HG03097 (cell line): Measurements from ENCODE around the gene MAGI1.

Experiments used
- ATAC-seq: cut with Tn5 transposase; IDR thresholded peaks from one replicate; pipeline ENCODE4 v1.9.1; 2021; ENCODE audit not compliant: unreplicated experiment, low FRiP score

The MAGI1 gene

DNA sequence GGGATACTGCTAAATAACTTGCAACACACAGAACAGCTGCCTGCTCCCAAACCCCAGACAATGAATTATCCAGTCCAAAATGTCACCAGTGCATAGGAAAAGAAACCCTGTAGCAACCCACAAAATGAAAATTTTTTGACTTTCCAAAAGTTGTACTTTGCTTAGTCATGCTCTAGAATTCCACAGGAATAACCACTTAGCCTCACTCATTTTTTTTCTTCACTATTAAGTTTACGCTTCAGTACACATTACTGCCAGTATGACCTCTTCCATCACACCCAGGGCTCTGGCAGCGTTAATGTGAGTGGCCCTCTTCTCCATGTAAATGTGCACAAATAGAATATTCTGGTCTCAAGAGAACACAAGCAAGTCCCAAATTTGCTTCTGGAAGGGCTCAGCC lies 259.8 kb downstream of the MAGI1 start:
- no peak for ATAC-seq

- no peak for ATAC-seq
Observed at GRCh38 chr3:65777050-65777449, 261.7 kb downstream of the MAGI1 start.

- no peak for ATAC-seq
Observed at GRCh38 chr3:65776494-65776893, 262.2 kb downstream of the MAGI1 start.

- ATAC-seq, result no peak
Observed at GRCh38 chr3:65776081-65776480, 262.6 kb downstream of the MAGI1 start.

GRCh38 chr3:65772758-65773157 lies 266.0 kb downstream of the MAGI1 start:
- no peak for ATAC-seq

DNA sequence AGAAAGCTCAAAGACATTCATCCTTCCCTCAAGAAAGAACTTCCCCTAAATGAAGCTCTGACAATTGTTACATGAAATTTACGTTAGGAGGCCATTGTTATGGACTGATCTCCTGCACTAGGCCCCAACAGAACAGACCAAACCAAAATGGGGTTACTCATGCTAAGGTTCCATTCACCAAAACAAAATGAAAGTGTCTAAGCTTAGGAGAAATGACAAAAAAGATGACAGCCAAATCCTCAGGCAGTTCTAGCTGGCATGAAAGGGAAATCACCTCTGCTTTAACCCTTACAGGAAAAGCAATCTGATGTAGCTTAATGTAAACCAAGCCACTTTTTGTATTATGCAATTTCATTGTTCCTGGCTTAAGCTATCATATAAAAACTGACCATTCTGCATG lies 271.2 kb downstream of the MAGI1 start:
- no peak for ATAC-seq

- ATAC-seq, result no peak
Observed at GRCh38 chr3:65762235-65762580, 276.5 kb downstream of the MAGI1 start.

DNA sequence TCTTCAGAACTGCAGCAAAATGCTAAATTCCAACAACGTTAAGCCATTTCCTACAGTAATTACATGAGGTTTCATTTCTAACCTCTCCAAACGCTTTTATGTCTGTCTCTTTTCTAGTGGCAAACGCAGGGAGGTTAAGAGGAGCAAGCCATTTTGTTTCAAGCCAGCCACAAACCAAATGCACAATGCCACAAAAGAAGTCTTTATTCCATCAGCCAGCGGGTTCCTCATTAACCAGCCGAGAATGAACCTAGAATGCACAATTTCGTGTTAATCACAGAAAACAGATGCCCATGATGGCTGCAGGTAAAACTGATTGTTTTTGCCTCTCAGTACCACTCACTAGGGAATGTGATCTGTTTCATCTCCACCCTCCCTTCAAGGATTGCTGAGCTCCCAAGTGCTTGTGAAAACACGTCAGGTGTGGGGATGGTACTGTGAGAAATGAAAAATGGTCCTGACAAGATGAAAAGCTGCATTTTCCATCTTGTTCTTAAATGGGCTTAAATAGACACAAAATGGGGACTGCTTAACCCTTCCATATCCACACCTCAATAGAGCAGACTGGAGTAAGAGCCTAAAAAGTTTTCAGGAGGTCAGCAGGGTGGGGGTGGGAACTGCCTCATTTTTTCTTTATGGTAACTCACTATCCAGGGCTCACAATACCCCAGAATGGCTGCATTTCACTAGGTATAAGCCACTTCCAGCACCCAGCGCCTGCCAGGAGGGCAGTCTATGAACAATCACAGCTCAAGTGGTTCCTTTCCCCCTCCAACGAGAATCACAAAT lies 277.1 kb downstream of the MAGI1 start:
- ATAC-seq, result no peak

DNA sequence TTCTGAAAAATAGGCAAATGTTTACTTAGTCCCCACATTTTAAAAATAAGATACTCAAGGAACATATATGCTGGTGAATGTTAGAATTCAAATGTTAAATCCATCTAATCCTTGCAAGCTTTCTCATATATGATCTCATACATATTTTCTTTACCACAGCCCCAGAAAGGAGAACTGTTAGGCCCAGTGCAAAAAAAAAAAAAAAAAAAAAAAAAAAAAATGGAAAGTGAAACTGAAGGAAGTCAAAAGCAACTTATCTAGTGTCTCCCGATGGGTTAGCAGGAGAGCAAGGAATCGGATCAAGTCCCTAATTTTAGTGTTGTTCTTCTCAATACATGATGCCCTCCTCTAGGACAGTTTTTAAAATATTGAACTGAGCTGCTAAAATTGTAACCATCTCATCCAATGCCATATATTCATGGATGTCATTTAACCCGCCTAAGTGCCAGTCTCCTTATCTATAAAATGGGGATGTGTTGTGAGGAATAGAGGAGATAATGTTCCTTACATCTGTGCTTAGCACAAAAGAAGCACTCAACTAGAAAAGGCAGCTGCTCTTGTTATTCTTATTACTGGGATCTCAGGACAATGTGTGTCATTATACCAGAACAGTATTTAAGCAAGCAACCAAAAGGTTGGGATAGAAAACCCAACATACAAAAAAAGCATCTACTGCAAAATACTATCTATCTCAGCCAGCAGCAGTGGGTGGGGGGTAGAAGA lies 279.7 kb downstream of the MAGI1 start:
- no peak for ATAC-seq

- ATAC-seq, result no peak
Observed at GRCh38 chr3:65758438-65758837, 280.3 kb downstream of the MAGI1 start.

GRCh38 chr3:65752636-65753035 lies 286.1 kb downstream of the MAGI1 start:
- ATAC-seq, result no peak

DNA sequence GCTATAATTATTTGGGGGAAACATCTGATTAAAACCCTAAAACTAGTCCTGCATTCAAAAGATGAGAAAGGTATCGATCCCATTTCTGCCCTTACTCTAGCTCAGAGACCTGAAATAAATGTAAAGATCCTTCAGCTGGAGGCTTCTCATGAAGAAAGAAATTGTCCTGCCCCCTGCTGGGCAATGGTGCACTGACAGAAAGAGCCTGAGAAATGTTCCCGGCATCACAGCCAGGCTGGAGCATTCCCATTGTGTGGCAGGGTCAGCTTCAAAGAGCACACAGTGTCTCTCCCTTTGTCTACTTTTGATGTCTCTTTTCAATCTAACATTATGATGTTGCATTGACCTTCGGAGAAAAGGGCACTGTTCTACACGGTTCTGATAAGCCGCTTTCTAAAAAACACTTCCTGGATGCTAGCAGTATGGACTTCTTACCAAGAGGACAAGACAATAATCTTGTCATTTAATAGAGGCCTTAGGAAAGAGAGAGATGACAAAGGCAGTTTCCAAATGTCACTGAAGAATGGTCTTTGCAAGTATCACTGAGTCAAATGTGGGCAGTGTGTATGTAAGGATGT lies 287.5 kb downstream of the MAGI1 start:
- no peak for ATAC-seq

GRCh38 chr3:65749066-65749465 lies 289.7 kb downstream of the MAGI1 start:
- ATAC-seq, result no peak

GRCh38 chr3:65748326-65748725 lies 290.4 kb downstream of the MAGI1 start:
- ATAC-seq, result no peak

DNA sequence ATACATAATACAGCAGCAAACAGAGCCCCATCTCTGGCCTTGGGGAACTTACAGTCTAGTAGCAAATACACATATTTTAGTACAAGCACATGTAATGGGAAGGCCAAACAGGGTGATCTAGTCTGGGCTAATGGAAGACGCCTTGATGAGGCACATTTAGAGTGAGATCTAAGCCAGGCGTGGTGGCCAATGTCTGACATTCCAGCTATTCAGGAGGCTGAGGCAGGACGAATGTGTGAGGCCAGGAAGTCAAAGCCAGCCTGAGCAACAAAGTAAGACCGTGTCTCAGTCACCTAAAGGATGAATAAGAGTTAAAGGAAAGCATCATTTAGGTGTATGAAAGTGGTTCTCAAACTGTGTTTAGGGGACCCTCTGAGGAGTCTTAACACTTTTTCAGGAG lies 291.9 kb downstream of the MAGI1 start:
- no peak for ATAC-seq

GRCh38 chr3:65745306-65745705 lies 293.4 kb downstream of the MAGI1 start:
- no peak for ATAC-seq

- no peak for ATAC-seq
Observed at GRCh38 chr3:65742914-65743313, 295.8 kb downstream of the MAGI1 start.

DNA sequence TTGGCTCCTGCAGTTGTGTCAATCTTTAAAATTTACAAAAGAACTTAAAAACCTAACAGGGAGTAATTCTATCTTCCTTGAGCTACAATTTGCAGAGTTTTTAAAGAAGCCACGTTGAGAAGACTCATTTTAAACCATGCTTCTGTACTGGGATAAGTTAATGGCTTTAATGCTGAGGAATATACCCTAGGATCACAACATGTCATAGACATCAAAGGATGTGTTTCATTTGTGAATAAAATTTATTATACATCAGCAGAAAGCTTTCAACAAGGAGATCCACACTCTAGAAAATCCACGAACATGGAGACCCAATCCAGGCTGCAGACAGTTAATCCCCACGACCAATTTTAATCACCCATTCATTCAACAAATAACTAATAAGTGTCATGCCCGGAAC lies 297.2 kb downstream of the MAGI1 start:
- ATAC-seq, result no peak

GRCh38 chr3:65739901-65740541 lies 298.7 kb downstream of the MAGI1 start:
- ATAC-seq, result no peak

- no peak for ATAC-seq
Observed at GRCh38 chr3:65734792-65735191, 303.9 kb downstream of the MAGI1 start.

- ATAC-seq, result no peak
Observed at GRCh38 chr3:65734382-65734781, 304.3 kb downstream of the MAGI1 start.
